ENCODE data around the gene SCN2A. TPM values are rescaled to one million over a fixed set of nuclear protein-coding genes. Genes with fewer than 3 reads are reported as not detected.

Gene SCN2A
- total and polyA plus RNA-seq, 9 of the 15 experiments (the other 6 are each of a cell fraction or from before 2014, with no cell fraction given), result 0.08 to 0.69 (median 0.31) TPM; not detected in 1

- no peak overlapping the region for H2AFZ ChIP-seq (ENCODE audit: low read depth, low read length)
- H3K79me2 ChIP-seq (ENCODE audit: control insufficient read depth, insufficient read depth, low read length), result no peaks in the 10 kb centered on the region
- TF ChIP-seq NCOA6 (IDR thresholded peaks at IDR 0.05) (no peak), SRSF9 (IDR thresholded peaks at IDR 0.05; ENCODE audit: borderline replicate concordance, low read depth, low read length) (no peak), UBTF (IDR thresholded peaks at IDR 0.05; ENCODE audit: borderline replicate concordance in 1 of 2, low read depth in 2 of 2, low read length in 2 of 2) (no peak), ZNF311 (CRISPR knock-in tag; IDR thresholded peaks at IDR 0.05) (no peak), ELF1 (tag; IDR thresholded peaks at IDR 0.05) (no peak), GATA2 (CRISPR knock-in tag; IDR thresholded peaks at IDR 0.05) (no peak)
- no peak for ATAC-seq
- WGBS (ENCODE audit: insufficient coverage, low coverage, missing lambda C conversion rate), result 0% methylated on average over 1 of the region's 1 CpG
- no peak for DNase-seq (ENCODE audit: extremely low read depth in 1 of 4, low spot score in 3 of 4)
- intact Hi-C loops (cut with micrococcal nuclease), result loop anchor here (10.0 kb wide), 1 partner anchor 358 kb away; no protein-coding TSS in a partner anchor
- H3K27me3 ChIP-seq (ENCODE audit: control insufficient read depth in 2 of 2, insufficient read depth in 2 of 2, low read length in 2 of 2), result no peaks in the 10 kb centered on the region
- in situ Hi-C loops (cut with MboI), result no loop called here
- no TSS peak for BruUV-seq (replicated peaks)
- H3K4me3 ChIP-seq, result no peak overlapping the region
- H4K20me1 ChIP-seq (replicated peaks; ENCODE audit: control insufficient read depth, insufficient read depth, low read length), result no peaks in the 10 kb centered on the region
- H3K9ac ChIP-seq (ENCODE audit: insufficient read depth in 1 of 2, low read depth in 2 of 2, low read length in 2 of 2), result no peak overlapping the region
- no peaks in the 10 kb centered on the region; the same call in none of the 2 replicates for H3K9me3 ChIP-seq (replicated peaks; ENCODE audit: control insufficient read depth, insufficient read depth, low read depth, low read length)
- H3K9me1 ChIP-seq (ENCODE audit: control insufficient read depth, insufficient read depth, low read length), result no peaks in the 10 kb centered on the region
- no peak overlapping the region for H3K27ac ChIP-seq (ENCODE audit: extremely low read depth, low read depth, low read length)
- H3K36me3 ChIP-seq (ENCODE audit: control insufficient read depth, insufficient read depth, low read length), result no peaks in the 10 kb centered on the region
- FAIRE-seq, result no peak
- POLR2A ChIA-PET, result no interaction called here
- CTCF ChIA-PET (ENCODE audit: low intra/inter-chr PET ratio), result no interaction called here
- no peaks in the 10 kb centered on the region for H3K4me1 ChIP-seq (replicated peaks in 1 of 2; ENCODE audit: control insufficient read depth in 2 of 2, insufficient read depth in 2 of 2, low read length in 2 of 2)
- no peak overlapping the region for H3K4me2 ChIP-seq (ENCODE audit: insufficient read depth, low read length)
Measured at GRCh38 chr2:165417009-165417408, 177.8 kb downstream of the SCN2A start.
